CD1c-positive myeloid dendritic cell (primary cell): ENCODE results near the gene NTSR1.

Experiments
- DNase-seq: peaks from one replicate; pipeline ENCODE4 v3.0.0-alpha.2; 2016; ENCODE audit errors: extremely low spot score

Gene NTSR1

DNA sequence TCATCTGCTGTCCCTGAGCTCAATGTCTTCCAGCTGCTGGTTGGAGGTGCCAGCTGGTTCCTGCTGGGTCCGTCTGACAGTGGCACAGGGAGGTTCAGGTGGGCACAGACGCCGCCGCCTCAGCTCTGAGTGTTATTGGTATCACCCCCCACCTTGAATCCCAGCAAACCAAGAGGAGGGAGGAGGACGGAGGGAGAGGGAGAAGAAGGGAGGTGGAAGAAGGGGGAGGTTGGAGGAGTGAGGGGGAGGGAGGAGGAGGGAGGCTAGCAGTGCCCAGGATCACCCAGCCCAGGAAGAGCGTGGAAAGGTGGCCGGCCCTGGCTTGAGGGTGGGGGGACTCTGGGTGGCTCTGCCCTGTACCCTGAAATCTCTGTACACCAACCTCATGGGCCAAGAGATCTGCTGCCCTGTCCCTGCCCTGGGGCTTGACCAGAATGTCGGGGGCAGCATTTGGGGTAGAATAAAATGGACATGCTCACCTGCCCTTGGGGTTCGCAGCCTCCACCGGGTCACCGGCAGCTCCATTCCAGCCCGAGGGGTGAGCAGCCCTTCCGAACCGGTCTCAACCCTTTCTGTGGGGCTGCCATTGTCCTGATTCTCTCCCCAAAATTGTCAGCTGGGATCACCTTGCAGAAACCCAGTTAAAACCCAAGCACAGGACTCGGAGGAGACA lies 17.1 kb downstream of the NTSR1 start:
- DNase-seq = no peak

DNA sequence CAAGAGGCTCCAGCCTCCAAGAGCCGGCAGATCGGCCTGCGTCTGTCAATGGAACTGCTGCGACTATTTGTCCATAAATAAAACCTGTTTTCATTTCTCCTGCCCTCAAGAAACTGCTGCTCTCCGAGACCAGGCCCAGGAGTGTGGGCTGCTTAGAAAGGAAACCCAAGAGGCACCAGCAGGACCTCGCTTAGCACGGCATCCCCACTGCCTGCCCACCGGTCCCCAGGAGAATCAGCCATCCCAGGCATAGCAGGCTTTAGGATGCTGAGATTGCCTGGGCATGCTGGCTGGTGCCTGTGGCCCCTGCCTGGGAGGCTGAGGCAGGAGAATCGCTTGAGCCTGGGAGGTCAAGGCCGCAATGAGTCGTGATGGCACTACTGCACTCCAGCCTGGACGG lies 17.6 kb downstream of the NTSR1 start:
- DNase-seq = no peak

DNA sequence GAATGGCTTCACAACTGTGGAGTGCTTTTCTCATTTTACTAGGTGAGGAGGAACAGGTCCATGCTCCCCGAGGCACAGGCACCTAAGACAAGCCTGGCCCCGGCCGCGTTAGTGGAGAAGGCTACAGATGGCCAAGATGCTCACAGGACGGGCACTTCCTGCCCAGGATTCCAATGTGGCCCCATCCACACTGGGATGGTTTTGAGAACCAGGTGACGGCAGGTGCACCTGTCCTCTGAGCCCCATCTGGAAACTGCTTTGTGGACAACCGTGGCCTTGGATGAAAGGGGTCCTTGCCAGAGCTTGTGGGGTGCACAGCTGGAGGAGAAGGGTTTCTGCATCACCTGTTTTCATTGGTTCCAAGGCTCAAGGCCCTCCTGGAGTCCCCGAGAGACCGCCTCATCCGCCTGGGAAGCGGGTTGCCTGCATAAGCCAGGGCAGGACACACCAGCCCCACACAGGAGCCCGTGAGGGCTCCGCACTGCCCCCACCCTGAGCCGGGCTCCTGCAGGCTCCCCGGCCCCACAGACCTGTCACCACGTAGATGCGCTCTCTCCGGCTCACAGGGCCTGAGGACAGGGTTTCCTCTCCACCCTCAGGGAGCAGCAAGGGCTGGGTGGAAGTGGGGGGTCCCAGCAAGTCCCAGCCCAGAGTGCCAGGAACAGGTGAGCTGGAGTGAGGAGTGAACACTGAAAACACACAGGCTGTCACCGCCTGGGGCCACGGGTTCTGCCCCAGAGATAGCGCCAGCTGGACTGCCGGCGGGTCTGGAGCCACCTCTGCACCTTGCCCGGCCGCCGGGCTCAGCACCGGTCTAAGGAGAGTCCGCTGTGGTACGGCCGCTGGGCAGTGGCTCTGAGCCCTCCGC lies 18.3 kb downstream of the NTSR1 start:
- no peak for DNase-seq

DNA sequence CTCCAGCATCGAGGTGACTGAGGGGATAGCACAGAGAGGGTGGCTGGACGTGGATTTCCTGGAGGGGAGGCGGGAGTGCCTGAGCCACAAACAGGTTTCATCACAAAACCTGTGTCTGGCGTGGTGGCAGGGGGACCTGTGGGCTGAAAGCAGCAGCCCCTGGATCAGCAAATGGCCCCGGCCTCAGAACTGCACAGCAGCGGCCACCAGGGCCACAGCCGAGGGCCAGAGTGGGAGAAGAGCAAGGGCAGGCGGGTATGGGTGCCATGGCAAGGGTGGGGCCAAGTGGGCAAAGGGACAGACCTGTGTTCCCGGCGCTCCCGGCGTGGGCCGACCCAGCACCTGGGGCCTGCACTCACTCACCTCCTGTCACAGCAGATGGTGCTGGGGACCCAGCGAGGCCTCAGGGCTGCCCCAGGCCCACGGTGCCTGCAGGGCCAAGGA lies 19.0 kb downstream of the NTSR1 start:
- no peak for DNase-seq

DNA sequence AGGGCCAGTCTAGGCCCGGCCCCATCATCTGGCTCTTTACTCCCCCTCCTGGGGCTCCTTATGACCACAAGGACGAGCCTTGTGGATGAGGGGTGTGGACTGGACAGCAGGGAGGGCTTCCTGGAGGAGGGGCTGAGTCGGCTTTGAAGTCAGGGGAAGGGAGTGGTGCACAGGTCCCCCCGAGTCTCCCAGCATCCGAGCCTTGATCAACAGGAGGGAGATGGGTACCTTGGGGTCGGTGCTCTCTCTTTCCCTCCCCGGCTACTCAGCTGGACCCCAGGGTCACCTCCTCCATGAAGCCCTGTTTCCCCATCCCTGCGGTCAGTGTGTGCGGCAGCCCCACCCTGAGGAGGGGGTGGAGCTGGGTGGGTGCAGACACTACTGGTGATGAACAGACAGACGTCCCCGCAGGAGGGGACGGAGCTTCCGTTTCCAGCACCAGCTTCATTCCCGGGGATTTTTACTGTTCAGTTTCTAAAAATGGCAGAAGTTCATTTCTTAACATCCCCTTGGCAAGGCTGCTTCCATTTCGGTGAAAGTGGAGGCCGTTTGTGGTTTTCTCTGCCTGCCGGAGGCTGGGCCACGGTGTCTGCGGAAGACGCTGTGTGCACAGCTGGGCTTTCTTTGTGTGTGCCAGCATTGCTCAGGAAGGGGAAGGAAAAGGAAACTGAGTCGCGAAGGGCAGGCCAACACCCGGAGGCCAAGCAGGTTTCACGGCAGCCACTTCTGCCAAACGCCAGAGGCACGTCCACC lies 19.6 kb downstream of the NTSR1 start:
- DNase-seq = peak; percentile 71

DNA sequence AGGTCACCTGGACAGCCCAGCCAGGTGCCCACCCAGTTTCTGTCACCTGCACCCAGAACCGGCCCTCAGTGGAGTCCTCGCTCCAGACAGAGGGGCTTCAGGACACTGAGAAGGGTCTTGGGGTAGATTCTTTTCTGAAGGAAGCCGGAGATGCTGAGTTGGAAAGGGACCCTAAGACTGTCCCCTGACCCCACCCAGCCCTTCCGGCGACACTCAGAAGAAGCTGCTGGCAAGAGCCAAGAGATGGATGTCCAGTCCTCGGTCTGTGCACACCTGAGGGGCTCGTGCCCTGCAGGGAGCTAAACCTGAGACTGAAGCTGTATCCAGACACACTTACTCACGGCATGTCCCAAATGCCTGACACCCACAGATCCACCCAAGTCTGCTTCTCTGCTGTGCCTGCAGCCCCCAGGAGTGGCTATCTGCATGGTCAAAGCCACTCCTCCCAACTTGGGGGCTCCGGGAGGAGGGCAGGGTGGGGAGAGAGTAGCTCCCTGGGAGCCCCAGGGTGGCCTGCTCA lies 20.2 kb downstream of the NTSR1 start:
- DNase-seq = no peak

DNA sequence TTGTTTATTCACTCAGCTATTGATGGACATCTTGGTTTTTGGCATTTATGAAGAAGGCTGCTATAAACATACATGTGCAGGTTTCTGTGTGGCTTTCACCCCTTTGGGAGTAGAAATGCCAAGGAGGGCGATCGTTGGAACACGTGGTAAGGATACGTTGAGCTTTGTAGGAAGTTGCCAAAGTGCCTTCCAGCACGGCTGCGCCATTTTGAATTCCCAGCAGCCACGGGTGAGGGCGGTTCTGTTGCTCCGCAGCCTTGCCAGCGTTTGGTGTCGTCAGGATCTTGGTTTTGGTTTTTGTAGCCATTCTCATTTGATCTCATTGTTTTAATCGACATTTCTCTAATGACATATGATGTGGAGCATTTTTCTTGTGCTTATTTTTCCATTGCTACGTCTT lies 21.8 kb downstream of the NTSR1 start:
- DNase-seq = no peak

DNA sequence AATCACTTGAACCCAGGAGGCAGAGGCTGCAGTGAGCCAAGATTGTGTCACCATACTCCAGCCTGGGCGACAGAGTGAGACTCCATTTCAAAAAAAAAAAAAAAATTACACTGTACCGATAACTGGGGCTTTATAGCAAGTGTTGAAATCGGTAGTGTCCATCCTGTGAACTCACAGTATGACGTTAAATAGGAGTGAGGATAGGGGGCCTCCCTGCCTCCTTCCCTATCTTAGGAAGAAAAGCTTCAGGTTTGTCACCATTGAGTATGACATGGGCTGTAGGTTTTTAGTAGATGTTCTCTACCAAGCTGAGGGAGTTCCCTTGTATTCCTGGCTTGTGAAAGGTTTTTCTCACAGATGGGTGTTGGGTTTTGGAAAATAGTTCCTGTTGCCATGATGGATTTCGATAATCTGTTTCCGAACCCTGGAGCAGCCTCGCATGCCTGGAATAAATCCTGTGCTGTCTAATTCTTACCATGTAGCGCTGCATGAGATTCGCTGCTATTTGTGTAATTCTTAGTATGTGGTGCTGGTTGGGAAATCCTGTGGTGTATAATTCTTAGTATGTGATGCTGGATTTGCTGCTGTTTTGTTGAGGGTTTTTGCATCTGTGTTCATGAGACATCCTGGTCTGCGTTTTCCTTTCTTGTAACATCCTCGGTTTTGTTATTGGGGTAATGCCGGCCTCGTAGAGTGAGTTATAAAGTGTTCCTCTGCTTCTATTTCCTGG lies 23.6 kb downstream of the NTSR1 start:
- DNase-seq = no peak

DNA sequence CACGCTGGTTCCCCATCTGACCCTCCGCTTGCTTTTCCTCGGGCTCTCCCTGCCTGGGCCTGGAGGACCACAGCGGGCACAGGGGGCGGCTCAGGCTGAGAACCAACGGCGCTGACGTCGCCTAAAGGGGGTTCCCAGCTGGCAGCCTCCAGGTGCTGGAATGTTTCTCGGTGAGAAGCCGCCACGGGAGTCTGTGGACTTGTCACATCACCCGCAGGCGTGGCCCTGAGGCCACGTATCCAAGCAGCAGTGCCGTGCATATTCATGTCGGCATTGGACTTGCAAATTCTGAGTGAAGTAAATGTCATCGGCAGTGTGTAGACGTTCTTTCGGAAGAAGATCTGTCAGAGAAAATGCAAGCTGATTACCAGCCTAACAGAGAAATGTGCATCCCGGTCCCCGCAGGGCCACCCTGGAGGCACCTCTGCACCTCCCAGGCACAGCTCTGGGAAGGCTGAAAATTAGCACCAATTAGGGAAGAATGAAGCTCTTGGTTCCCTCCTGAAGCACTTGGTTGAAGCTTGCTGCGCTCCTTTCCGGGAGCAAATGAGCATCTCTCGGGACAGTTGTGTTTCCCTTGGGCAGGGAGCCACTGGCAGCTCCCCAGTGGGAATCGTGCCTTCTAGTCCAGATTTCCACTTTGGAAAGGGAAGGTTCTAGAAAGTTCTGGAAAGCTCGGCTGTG lies 24.3 kb downstream of the NTSR1 start:
- DNase-seq = no peak

DNA sequence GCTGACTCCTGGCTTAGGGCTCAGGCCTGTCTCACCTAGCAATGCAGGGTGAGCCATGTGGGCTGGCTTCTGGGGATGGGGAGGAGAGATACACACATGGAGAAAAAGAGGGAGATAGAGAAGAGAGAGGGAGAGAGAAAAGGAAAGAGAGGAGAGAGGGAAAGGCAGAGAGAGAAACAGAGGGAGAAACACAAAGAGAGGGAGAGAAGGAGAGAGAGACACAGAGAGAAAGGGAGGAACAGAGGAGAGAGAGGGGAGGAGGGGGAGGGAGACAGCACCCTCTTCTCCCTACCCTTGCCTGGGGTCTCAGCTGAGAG lies 24.8 kb downstream of the NTSR1 start:
- no peak for DNase-seq

DNA sequence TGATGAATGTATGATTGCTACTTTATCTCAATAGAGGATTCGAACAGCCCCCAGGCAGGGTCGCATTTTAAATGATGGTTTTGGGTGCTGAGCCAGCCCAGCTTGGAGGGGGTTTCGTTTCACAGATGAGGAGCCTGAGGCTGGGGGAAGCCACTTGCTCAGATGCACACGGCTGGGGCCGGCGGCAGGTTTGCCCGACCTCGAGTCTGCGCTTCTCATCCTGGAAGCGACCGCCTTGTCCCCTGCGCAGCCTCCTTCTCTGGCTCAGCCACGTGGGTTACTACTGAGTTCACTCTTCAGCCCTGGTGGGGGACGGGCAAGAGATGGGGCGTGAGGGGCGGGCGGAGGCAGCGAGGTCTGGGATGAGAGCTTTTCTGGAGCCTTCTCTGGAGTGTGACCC lies 25.3 kb downstream of the NTSR1 start:
- no peak for DNase-seq

DNA sequence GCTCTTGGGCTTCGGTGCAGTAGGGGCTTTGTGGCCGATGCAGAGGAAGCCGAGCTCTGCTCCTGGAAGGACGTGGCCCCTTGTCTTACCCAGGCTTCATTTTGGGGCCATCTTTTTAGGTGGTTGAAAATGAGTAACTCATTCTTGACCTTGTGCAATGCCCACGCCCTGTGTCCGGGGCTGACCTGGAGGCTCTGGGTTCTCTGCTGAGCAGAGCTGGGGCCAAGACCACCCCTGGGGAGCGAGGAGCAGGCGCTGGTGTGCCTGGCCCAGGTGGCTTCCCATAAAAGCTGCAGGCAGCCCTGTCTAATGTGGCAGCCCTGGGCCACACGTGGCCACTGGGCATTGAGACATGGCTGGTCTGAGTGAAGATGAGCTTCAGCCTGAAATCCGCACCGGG lies 25.7 kb downstream of the NTSR1 start:
- no peak for DNase-seq

DNA sequence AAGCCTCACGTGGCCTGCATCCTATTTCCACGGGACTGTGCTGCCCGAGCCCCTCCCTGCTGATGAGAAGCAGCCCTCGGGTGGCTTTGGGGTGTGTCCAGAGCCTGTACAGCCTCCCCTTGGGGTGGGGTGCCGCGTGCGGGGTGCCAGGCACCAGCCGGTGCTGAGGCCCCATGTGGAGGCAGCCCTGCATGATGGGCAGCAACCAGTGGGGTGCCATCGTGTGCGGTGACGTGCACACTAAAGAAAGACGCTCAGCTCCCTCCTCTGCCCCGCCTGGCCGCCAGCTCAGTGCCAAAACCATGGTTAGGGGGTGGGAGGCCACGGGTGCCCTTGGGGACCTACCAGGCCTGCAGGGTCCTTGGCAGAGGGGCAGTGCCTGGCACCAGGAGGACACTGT lies 26.2 kb downstream of the NTSR1 start:
- no peak for DNase-seq

DNA sequence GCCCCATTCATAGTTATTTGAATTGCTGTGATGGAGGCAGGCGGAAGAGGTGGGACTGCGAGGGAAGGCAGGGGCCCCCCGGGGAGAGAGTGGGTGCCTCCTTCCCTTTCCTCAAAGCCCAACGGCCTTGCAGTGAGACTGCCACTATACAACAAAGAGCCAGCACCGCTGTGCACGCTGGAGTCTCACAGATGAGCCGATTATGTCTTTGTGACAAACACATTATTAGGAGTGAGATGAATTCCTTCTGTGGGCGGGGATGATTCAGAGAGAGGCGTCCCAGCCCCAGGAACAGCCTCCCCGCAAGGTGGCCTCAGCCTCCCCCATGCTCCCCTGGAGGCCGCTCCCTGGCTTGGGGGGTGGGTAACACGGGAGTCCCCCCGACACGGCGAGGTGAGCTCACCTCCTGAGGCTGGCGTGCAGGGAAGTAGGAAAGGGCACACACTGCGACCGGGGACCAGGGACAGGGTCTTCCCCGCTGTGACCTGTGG lies 26.7 kb downstream of the NTSR1 start:
- DNase-seq = peak; percentile 19

DNA sequence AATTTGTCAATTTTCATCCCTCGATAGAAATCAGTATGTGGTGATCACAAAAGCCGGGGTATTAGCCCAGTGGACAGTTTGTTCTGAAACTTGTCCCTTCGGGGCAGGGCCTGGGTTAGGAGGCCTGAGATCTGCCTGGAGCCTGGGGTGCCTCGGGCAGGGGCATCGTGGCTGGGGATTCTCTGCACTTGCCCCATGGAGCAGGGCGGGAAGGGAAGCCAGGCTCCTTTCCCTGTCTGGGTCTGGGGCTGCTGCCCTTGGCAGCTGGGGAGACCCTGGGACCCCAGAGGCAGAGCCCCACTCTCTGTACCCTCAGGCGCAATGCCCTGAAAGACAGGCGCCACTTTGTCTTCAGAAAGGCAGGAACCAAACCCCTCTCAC lies 27.4 kb downstream of the NTSR1 start:
- DNase-seq = no peak

DNA sequence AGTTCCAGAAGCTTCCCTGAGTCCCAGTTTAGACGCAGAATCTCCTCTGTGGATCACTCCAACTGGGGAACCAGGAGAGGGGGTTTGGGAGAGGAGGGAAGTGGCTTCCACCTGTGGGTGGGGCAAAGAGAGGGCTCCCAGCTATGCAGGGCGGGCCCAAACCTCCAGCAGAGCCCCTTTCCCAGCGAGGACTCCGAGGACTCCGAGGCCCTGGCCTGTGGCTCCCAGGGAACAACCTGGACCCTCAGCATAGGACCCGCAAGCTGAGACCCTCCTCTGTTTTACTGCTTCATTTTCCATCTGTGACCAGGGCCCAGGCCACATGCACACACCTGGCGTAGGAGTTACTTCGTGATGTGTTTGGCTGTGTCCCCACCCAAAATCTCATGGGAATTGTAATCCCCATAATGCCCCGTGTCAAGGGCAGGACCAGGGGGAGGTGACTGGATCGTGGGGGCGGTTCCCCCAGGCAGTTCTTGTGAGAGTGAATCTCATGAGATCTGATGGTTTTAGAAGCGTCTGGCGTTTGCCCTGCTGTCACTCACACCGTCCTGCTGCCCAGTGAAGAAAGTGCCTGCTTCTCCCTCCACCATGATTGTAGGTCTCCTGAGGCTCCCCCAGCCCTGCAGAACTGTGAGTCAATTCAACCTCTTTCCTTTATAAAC lies 27.9 kb downstream of the NTSR1 start:
- DNase-seq = no peak

DNA sequence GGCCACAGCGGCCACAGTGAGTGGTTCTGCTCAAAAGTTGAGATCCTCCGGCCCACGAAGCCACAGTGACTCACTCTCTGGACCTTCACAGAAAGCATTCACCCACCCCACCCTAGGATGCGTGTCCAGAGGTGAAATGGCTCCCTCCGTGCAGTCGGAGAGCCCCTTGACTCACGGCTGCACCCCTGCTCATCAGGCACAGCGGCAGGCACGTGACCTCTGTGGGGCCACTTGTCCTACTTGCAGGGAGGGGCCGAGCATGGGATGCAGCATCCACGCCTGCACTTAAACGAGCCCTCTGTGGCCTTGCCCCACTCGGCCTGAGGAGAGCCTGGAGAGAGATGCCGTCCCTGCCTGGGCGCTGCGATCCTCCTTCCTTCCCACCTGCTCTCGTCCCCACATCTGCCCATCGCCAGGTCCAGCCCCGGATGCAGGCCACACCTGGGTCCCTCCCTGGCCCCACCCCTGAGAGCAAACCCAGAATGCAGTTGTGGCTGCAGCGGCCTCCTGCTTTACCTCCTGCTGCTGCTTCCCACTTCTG lies 28.7 kb downstream of the NTSR1 start:
- no peak for DNase-seq

DNA sequence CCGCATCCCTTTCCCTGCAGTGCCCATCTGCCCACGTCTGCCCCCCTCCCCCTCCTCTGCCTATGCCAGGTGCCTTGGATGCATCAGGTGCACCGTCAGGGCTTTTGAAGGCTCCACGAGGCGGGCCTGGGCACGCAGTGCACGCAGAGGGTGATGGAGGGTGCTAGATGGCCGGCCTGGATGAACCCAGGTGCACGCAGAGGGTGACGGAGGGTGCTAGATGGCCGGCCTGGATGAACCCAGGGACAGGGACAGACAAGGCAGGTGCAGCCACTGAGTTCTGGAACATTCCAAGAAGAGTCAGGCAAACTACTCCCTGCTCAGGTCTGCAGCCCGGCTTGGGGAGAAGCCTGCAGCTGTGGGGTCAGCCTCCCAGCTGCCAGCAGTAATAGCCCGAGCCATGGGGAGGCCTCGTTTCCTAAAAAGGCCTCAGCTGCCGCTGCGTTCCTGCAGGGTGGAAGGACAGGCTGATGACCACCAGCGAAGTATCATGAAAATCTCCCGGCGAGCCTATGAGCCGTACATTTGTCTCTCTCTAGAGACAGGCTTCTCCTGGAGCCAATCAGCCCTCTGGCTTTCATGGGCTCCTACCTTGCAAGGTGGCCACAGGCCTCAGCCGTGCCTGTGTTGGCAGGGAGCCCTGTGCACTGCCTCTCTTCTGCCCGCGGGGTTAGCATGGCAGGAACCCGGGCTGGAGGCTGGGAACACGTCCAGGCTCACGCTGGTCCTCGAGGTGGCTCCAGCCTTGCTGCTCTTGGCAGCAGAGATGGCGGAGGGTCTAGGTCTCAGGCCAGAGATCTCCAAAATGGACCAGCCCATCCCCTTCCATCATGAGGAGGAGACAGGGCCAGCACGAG lies 29.6 kb downstream of the NTSR1 start:
- DNase-seq = no peak

DNA sequence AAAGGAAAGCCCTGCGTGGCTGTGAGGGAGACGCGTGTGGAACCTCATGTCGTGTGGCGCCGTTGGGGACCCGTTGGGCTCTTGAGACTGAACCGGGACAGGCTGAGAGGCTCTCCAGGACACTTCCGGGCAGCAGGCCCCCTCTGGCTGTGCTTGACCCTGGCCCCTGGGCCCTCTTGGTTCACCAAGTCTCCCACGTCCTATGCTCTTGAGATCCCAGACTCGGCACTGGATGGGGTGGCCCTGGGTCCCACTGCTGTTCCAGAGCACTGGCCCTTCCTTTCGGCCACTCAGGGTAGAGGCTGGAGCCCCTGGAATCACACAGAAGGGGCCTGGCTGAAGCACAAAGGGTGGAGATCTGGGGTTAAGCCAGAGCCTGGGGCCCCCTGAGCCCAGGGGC lies 30.4 kb downstream of the NTSR1 start:
- no peak for DNase-seq
